PC-9 (cell line): ENCODE results near the gene E2F3.

ENCODE experiments used
- EZH2 ChIP-seq: fragments of 200-600 bp; sonication (generic); IDR thresholded peaks from 2 replicates; pipeline ENCODE4 v1.8.0; 2017; ENCODE audit warnings: antibody characterized with exemption, low read depth
- TF ChIP-seq, protein P1 (sequence below): fragments of 200-600 bp; sonication (generic); conservative IDR thresholded peaks from 2 replicates; pipeline ENCODE4 v1.6.1; 2017; ENCODE audit warnings: mixed run types, antibody characterized with exemption, mild to moderate bottlenecking, moderate library complexity

DNA sequence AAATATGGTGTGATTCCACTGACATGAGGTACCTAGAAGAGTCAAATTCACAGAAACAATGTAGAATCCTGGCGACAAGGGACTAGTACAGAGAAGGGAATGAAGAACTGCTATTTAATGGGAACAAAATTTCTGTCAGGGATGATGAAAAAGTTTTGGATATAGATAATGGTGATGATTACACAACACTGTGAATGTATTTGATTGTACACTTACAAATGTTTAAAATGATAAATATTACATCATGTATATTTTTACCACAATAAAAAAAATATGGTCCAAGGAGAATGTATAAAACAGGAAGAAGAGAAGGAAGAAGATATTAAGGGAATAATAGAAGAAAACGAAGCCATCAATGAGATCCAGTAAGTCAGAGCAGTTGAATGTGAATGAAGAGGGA is 8.4 kb upstream of the E2F3 start:
- TF ChIP-seq, protein P1, sequence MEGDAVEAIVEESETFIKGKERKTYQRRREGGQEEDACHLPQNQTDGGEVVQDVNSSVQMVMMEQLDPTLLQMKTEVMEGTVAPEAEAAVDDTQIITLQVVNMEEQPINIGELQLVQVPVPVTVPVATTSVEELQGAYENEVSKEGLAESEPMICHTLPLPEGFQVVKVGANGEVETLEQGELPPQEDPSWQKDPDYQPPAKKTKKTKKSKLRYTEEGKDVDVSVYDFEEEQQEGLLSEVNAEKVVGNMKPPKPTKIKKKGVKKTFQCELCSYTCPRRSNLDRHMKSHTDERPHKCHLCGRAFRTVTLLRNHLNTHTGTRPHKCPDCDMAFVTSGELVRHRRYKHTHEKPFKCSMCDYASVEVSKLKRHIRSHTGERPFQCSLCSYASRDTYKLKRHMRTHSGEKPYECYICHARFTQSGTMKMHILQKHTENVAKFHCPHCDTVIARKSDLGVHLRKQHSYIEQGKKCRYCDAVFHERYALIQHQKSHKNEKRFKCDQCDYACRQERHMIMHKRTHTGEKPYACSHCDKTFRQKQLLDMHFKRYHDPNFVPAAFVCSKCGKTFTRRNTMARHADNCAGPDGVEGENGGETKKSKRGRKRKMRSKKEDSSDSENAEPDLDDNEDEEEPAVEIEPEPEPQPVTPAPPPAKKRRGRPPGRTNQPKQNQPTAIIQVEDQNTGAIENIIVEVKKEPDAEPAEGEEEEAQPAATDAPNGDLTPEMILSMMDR, result no peak
- no peak for TF ChIP-seq EZH2
